ENCODE results near the gene C5orf58. TPM values are rescaled to one million over a fixed set of nuclear protein-coding genes. Genes with fewer than 3 reads are reported as not detected.

Gene C5orf58
- total and polyA plus RNA-seq, 7 experiments from 2014 or later = 1.6 to 2.0 TPM; not detected in 5

- H3K27me3 Mint-ChIP-seq = peaks cover 0 to 2% (median 0%) of the 10 kb centered on the region in 5 donors
- H3K4me3 Mint-ChIP-seq = peak overlapping the region; percentile 68 to 100 (median 86)
- ATAC-seq = peak; percentile 84
- intact Hi-C loops (cut with micrococcal nuclease) = loop anchor here (1.0 to 10.0 kb wide), 9 partner anchors 11 to 1896 kb away; partner anchors contain the start of gene LCP2 (in 2 of the 2)
- Histone ChIP-seq H3K4me1 (ENCODE audit: control insufficient read depth in 2 of 2, insufficient read depth in 2 of 2, low read length in 2 of 2) (peaks cover 92 to 94% of the 10 kb centered on the region in 2 donors), H3K27ac (ENCODE audit: low read depth, low read length) (peak overlapping the region; percentile 75), H3K36me3 (ENCODE audit: control insufficient read depth in 2 of 3, insufficient read depth in 3 of 3, low read length in 3 of 3) (peaks cover 21 to 39% (median 25%) of the 10 kb centered on the region in 3 experiments), H3K4me3 (ENCODE audit: low read length) (peak overlapping the region; percentile 33), H3K9me3 (ENCODE audit: control insufficient read depth in 2 of 3, low read length in 3 of 3) (no peaks in the 10 kb centered on the region), H3K27me3 (ENCODE audit: control insufficient read depth in 2 of 2, insufficient read depth in 2 of 2, low read length in 2 of 2) (no peaks in the 10 kb centered on the region)
- ChIA-PET POLR2A (interaction anchor here (0.7 to 39.5 kb wide), 10 partner anchors 10 to 59 kb away, joined by 3 to 1119 read pairs (median 8); partner anchors contain the start of gene LCP2), CTCF (interaction anchor here (1.0 to 20.9 kb wide), 8 partner anchors 10 to 60 kb away, joined by 3 to 430 read pairs (median 20); partner anchors contain the start of gene LCP2)
- H3K36me3 Mint-ChIP-seq = peaks cover 7 to 70% (median 39%) of the 10 kb centered on the region in 5 donors
- DNase-seq = peak; percentile 66 to 93 (median 90)
- H3K4me1 Mint-ChIP-seq = peaks cover 72 to 100% (median 96%) of the 10 kb centered on the region in 7 donors
- H3K27ac Mint-ChIP-seq = peak overlapping the region; percentile 93 to 98 (median 95)
- no peaks in the 10 kb centered on the region for H3K9me3 Mint-ChIP-seq
Observed at GRCh38 chr5:170278611-170279458, 46.0 kb downstream of the C5orf58 start.

- peaks cover 0 to 2% (median 0%) of the 10 kb centered on the region in 5 donors for H3K27me3 Mint-ChIP-seq
- H3K4me3 Mint-ChIP-seq = peak overlapping the region; percentile 60 to 100 (median 86)
- H3K9me3 Mint-ChIP-seq = peaks cover 0 to 3% (median 0%) of the 10 kb centered on the region in 11 donors
- CTCF ChIA-PET = interaction anchor here (1.0 to 20.9 kb wide), 7 partner anchors 10 to 59 kb away, joined by 5 to 430 read pairs (median 24); partner anchors contain the start of gene LCP2
- peaks cover 20 to 38% (median 31%) of the 10 kb centered on the region in 3 experiments for H3K36me3 ChIP-seq (ENCODE audit: control insufficient read depth in 2 of 3, insufficient read depth in 3 of 3, low read length in 3 of 3)
- POLR2A ChIA-PET = interaction anchor here (1.0 to 39.5 kb wide), 8 partner anchors 14 to 59 kb away, joined by 4 to 1119 read pairs (median 16); partner anchors contain the start of gene LCP2
- no peaks in the 10 kb centered on the region for H3K9me3 ChIP-seq (ENCODE audit: control insufficient read depth in 2 of 3, low read length in 3 of 3)
- H3K36me3 Mint-ChIP-seq = peaks cover 7 to 69% (median 37%) of the 10 kb centered on the region in 5 donors
- intact Hi-C loops (cut with micrococcal nuclease) = loop anchor here in 1 of 2 donors (1.0 to 10.0 kb wide), 4 partner anchors 17 to 1895 kb away; no protein-coding TSS in a partner anchor
- ATAC-seq (no peak), DNase-seq (no peak)
- H3K27ac ChIP-seq (ENCODE audit: low read depth, low read length) = peak overlapping the region; percentile 75
- H3K4me3 ChIP-seq (ENCODE audit: low read length) = peak overlapping the region; percentile 33
- peaks cover 78 to 100% (median 94%) of the 10 kb centered on the region in 7 donors for H3K4me1 Mint-ChIP-seq
- no peaks in the 10 kb centered on the region for H3K27me3 ChIP-seq (ENCODE audit: control insufficient read depth in 2 of 2, insufficient read depth in 2 of 2, low read length in 2 of 2)
- H3K27ac Mint-ChIP-seq = peak overlapping the region; percentile 93 to 98 (median 95)
- peaks cover 92 to 94% of the 10 kb centered on the region in 2 donors for H3K4me1 ChIP-seq (ENCODE audit: control insufficient read depth in 2 of 2, insufficient read depth in 2 of 2, low read length in 2 of 2)
Observed at GRCh38 chr5:170279459-170279817, 46.7 kb downstream of the C5orf58 start.

GRCh38 chr5:170280011-170280493 is 47.3 kb downstream of the C5orf58 start:
- Mint-ChIP-seq H3K4me1 (peaks cover 84 to 100% (median 96%) of the 10 kb centered on the region in 7 donors), H3K27me3 (peaks cover 0 to 2% (median 0%) of the 10 kb centered on the region in 5 donors), H3K9me3 (peaks cover 0 to 5% (median 0%) of the 10 kb centered on the region in 11 donors), H3K27ac (peak overlapping the region; percentile 93 to 98 (median 95)), H3K36me3 (peaks cover 7 to 71% (median 41%) of the 10 kb centered on the region in 5 donors), H3K4me3 (peak overlapping the region; percentile 68 to 100 (median 86))
- H3K27me3 ChIP-seq (ENCODE audit: control insufficient read depth in 2 of 2, insufficient read depth in 2 of 2, low read length in 2 of 2) = no peaks in the 10 kb centered on the region
- DNase-seq (no peak), ATAC-seq (no peak)
- peaks cover 92 to 93% of the 10 kb centered on the region in 2 donors for H3K4me1 ChIP-seq (ENCODE audit: control insufficient read depth in 2 of 2, insufficient read depth in 2 of 2, low read length in 2 of 2)
- no peaks in the 10 kb centered on the region for H3K9me3 ChIP-seq (ENCODE audit: control insufficient read depth in 2 of 3, low read length in 3 of 3)
- POLR2A ChIA-PET = interaction anchor here (1.6 to 39.5 kb wide), 6 partner anchors 14 to 58 kb away, joined by 8 to 1119 read pairs (median 26); partner anchors contain the start of gene LCP2
- CTCF ChIA-PET = interaction anchor here (2.6 to 20.9 kb wide), 5 partner anchors 13 to 59 kb away, joined by 15 to 430 read pairs (median 70); partner anchors contain the start of gene LCP2
- intact Hi-C loops (cut with micrococcal nuclease) = no loop called here
- peak overlapping the region; percentile 75 for H3K27ac ChIP-seq (ENCODE audit: low read depth, low read length)
- peak overlapping the region; percentile 9 for H3K4me3 ChIP-seq (ENCODE audit: low read length)
- H3K36me3 ChIP-seq (ENCODE audit: control insufficient read depth in 2 of 3, insufficient read depth in 3 of 3, low read length in 3 of 3) = peaks cover 17 to 37% (median 30%) of the 10 kb centered on the region in 3 experiments

GRCh38 chr5:170283296-170283695 is 50.5 kb downstream of the C5orf58 start:
- Mint-ChIP-seq H3K27ac (peak overlapping the region; percentile 82 to 98 (median 93)), H3K4me3 (peak overlapping the region; percentile 67 to 100 (median 76)), H3K27me3 (peaks cover 0 to 2% (median 0%) of the 10 kb centered on the region in 5 donors), H3K4me1 (peaks cover 91 to 100% (median 98%) of the 10 kb centered on the region in 7 donors), H3K9me3 (peaks cover 0 to 5% (median 0%) of the 10 kb centered on the region in 11 donors), H3K36me3 (peaks cover 24 to 72% (median 63%) of the 10 kb centered on the region in 5 donors)
- Histone ChIP-seq H3K27ac (ENCODE audit: low read depth, low read length) (peak overlapping the region; percentile 75), H3K27me3 (ENCODE audit: control insufficient read depth in 2 of 2, insufficient read depth in 2 of 2, low read length in 2 of 2) (no peaks in the 10 kb centered on the region), H3K4me1 (ENCODE audit: control insufficient read depth in 2 of 2, insufficient read depth in 2 of 2, low read length in 2 of 2) (peaks cover 92 to 93% of the 10 kb centered on the region in 2 donors), H3K9me3 (ENCODE audit: control insufficient read depth in 2 of 3, low read length in 3 of 3) (no peaks in the 10 kb centered on the region), H3K4me3 (ENCODE audit: low read length) (peak overlapping the region; percentile 15), H3K36me3 (ENCODE audit: control insufficient read depth in 2 of 3, insufficient read depth in 3 of 3, low read length in 3 of 3) (peaks cover 26 to 65% (median 46%) of the 10 kb centered on the region in 3 experiments)
- POLR2A ChIA-PET = interaction anchor here (1.3 to 39.5 kb wide), 6 partner anchors 10 to 47 kb away, joined by 5 to 1119 read pairs (median 15); partner anchors contain the start of gene LCP2
- CTCF ChIA-PET = interaction anchor here (1.2 to 20.9 kb wide), 6 partner anchors 9 to 58 kb away, joined by 3 to 430 read pairs (median 6); partner anchors contain the start of gene LCP2
- ATAC-seq (no peak), DNase-seq (no peak)
- intact Hi-C loops (cut with micrococcal nuclease) = no loop called here

- Histone ChIP-seq H3K36me3 (ENCODE audit: control insufficient read depth in 2 of 3, insufficient read depth in 3 of 3, low read length in 3 of 3) (peaks cover 35 to 74% (median 54%) of the 10 kb centered on the region in 3 experiments), H3K9me3 (ENCODE audit: control insufficient read depth in 2 of 3, low read length in 3 of 3) (no peaks in the 10 kb centered on the region), H3K4me3 (ENCODE audit: low read length) (peak overlapping the region; percentile 15), H3K4me1 (ENCODE audit: control insufficient read depth in 2 of 2, insufficient read depth in 2 of 2, low read length in 2 of 2) (peaks cover 96% of the 10 kb centered on the region in 2 donors), H3K27me3 (ENCODE audit: control insufficient read depth in 2 of 2, insufficient read depth in 2 of 2, low read length in 2 of 2) (no peaks in the 10 kb centered on the region), H3K27ac (ENCODE audit: low read depth, low read length) (peak overlapping the region; percentile 75)
- intact Hi-C loops (cut with micrococcal nuclease) = no loop called here
- Mint-ChIP-seq H3K9me3 (peaks cover 0 to 5% (median 0%) of the 10 kb centered on the region in 11 donors), H3K36me3 (peaks cover 31 to 81% (median 72%) of the 10 kb centered on the region in 5 donors), H3K4me3 (peak overlapping the region; percentile 48 to 100 (median 59)), H3K27ac (peak overlapping the region; percentile 64 to 98 (median 93)), H3K4me1 (peaks cover 92 to 100% (median 99%) of the 10 kb centered on the region in 7 donors), H3K27me3 (no peaks in the 10 kb centered on the region)
- DNase-seq = no peak
- no peak for ATAC-seq
- CTCF ChIA-PET = interaction anchor here (1.4 to 20.9 kb wide), 3 partner anchors 9 to 59 kb away, joined by 4 to 430 read pairs (median 430); partner anchors contain the start of gene LCP2
- POLR2A ChIA-PET = interaction anchor here (0.7 to 39.5 kb wide), 4 partner anchors 10 to 62 kb away, joined by 5 to 1119 read pairs (median 206); partner anchors contain the start of gene LCP2
Observed at GRCh38 chr5:170284231-170284630, 51.4 kb downstream of the C5orf58 start.

All from naive thymus-derived CD4-positive, alpha-beta T cell (primary cell).